Measurements from ENCODE around the gene SLC30A1.

Gene SLC30A1

GRCh38 chr1:211522804-211523203, 56.2 kb downstream of the SLC30A1 start:
- no peak for DNase-seq (ENCODE audit: low read depth)

All from T-helper 22 cell (primary cell).